GM19438 (cell line): ENCODE measurements around the gene PRM2.

Source experiments
- ATAC-seq: cut with Tn5 transposase; IDR thresholded peaks from one replicate; pipeline ENCODE4 v1.9.1; 2021; ENCODE audit warnings: low read depth; ENCODE audit not compliant: unreplicated experiment

The PRM2 gene

GRCh38 chr16:11250786-11251524, 25.3 kb downstream of the PRM2 start:
- no peak for ATAC-seq

GRCh38 chr16:11250091-11250785, 26.0 kb downstream of the PRM2 start:
- ATAC-seq: no peak

- no peak for ATAC-seq
These were observed 26.8 kb downstream of the PRM2 start for GRCh38 chr16:11249233-11250061.

GRCh38 chr16:11248133-11248532, 28.1 kb downstream of the PRM2 start:
- ATAC-seq: no peak

GRCh38 chr16:11245988-11246387, 30.3 kb downstream of the PRM2 start:
- ATAC-seq: no peak

GRCh38 chr16:11245222-11245737, 31.0 kb downstream of the PRM2 start:
- no peak for ATAC-seq

GRCh38 chr16:11242658-11243057, 33.6 kb downstream of the PRM2 start:
- no peak for ATAC-seq

GRCh38 chr16:11241480-11242204, 34.6 kb downstream of the PRM2 start:
- ATAC-seq: no peak

GRCh38 chr16:11240636-11241473, 35.4 kb downstream of the PRM2 start:
- ATAC-seq: no peak

GRCh38 chr16:11239644-11240632, 36.3 kb downstream of the PRM2 start:
- no peak for ATAC-seq

- no peak for ATAC-seq
These were observed 37.7 kb downstream of the PRM2 start for GRCh38 chr16:11238272-11239202.

- no peak for ATAC-seq
These were observed 39.6 kb downstream of the PRM2 start for GRCh38 chr16:11236461-11237254.

- no peak for ATAC-seq
These were observed 40.6 kb downstream of the PRM2 start for GRCh38 chr16:11235703-11235991.

- no peak for ATAC-seq
These were observed 41.2 kb downstream of the PRM2 start for GRCh38 chr16:11234884-11235702.

- no peak for ATAC-seq
These were observed 42.4 kb downstream of the PRM2 start for GRCh38 chr16:11233727-11234376.
